Measurements from ENCODE around the gene POLR3G.

The POLR3G gene

DNA sequence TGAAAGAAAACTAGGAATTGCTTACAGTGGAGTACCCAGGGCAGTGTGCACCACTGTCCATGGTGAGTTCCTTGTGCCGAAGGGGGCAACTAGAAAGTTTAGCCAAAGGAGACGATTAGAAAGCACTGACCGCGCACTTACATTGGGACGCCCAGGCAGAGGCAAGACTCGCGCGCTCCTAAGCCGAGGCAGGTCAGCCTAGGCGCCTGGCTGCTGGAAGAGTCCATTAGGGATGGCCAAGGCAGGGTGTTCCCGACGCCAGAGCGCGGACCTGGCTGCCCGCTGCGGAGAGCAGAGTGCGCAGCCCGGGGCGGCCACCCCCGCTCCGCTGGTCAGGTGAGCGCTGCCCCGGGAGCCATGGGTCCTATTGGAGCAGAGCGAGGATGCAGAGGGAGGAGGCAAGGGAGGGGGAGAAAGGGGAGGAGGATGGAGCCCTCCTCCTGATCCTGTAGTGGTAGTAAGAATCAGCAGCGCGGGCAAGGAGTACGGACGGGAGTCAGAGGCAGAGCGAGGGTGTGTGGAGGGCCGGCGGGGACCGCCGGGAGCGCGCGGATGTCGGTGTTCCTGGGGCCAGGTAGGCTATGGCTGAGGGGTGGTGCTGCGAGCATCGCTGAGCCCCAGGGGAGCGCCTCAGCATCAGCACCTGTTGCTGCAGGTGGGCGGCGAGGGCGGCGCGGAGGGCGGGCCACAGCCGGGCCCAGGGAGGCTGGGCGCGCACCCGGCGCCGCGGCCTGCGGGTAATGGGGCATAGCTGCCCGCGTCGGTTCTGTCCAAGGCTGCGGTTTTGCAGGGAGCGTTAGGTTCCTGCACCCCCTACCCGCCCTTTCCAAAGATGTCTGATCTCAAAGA, 83.9 kb downstream of the POLR3G start, which contains the start of gene ADGRV1 (continued):
- TF ChIP-seq ZNF223 (tag by site-specific recombination; IDR thresholded peaks at IDR 0.05), result peak; percentile 64
- TF ChIP-seq ZNF10 (tag by site-specific recombination; IDR thresholded peaks at IDR 0.05), result peak; percentile 81
- TF ChIP-seq ZNF292 (tag by site-specific recombination; IDR thresholded peaks at IDR 0.05; ENCODE audit: borderline replicate concordance, low read depth), result no peak; the same call in 1 of the 2 replicates
- peak; percentile 94 for TF ChIP-seq ZBTB8A (tag by site-specific recombination; IDR thresholded peaks at IDR 0.05)
- TF ChIP-seq REPIN1 (tag by site-specific recombination; IDR thresholded peaks at IDR 0.05; ENCODE audit: low read depth), result no peak
- TF ChIP-seq ZBTB48 (tag by site-specific recombination; IDR thresholded peaks at IDR 0.05), result peak; percentile 82
- no peak for TF ChIP-seq ZNF248 (tag by site-specific recombination; IDR thresholded peaks at IDR 0.05)
- peak; percentile 89 for TF ChIP-seq ZNF24 (tag by site-specific recombination; IDR thresholded peaks at IDR 0.05)
- TF ChIP-seq ZNF302 (tag by site-specific recombination; IDR thresholded peaks at IDR 0.05; ENCODE audit: low read depth), result no peak
- no peak for TF ChIP-seq ZNF174 (tag by site-specific recombination; IDR thresholded peaks at IDR 0.05)
- TF ChIP-seq MZF1 (tag by site-specific recombination; IDR thresholded peaks at IDR 0.05; ENCODE audit: borderline replicate concordance), result 0 out of 2 replicates have a peak, but pooled peaks have one; percentile 57
- peak; percentile 99 for TF ChIP-seq SCRT1 (tag by site-specific recombination; IDR thresholded peaks at IDR 0.05; ENCODE audit: borderline replicate concordance)
- TF ChIP-seq ZEB2 (tag by site-specific recombination; IDR thresholded peaks at IDR 0.05), result peak; percentile 97
- TF ChIP-seq ZNF791 (tag by site-specific recombination; IDR thresholded peaks at IDR 0.05), result no peak
- no peak; the same call in 1 of the 2 replicates for TF ChIP-seq MYNN (tag by site-specific recombination; IDR thresholded peaks at IDR 0.05; ENCODE audit: borderline replicate concordance)
- TF ChIP-seq ZNF768 (tag by site-specific recombination; IDR thresholded peaks at IDR 0.05), result no peak
- TF ChIP-seq ZNF654 (tag by site-specific recombination; IDR thresholded peaks at IDR 0.05; ENCODE audit: low read depth), result no peak
- peak; percentile 68 for TF ChIP-seq YY2 (tag by site-specific recombination; IDR thresholded peaks at IDR 0.05)
- TF ChIP-seq ZNF747 (tag by site-specific recombination; IDR thresholded peaks at IDR 0.05), result no peak
- TF ChIP-seq, protein P1, sequence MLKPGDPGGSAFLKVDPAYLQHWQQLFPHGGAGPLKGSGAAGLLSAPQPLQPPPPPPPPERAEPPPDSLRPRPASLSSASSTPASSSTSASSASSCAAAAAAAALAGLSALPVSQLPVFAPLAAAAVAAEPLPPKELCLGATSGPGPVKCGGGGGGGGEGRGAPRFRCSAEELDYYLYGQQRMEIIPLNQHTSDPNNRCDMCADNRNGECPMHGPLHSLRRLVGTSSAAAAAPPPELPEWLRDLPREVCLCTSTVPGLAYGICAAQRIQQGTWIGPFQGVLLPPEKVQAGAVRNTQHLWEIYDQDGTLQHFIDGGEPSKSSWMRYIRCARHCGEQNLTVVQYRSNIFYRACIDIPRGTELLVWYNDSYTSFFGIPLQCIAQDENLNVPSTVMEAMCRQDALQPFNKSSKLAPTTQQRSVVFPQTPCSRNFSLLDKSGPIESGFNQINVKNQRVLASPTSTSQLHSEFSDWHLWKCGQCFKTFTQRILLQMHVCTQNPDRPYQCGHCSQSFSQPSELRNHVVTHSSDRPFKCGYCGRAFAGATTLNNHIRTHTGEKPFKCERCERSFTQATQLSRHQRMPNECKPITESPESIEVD (tag by site-specific recombination; IDR thresholded peaks at IDR 0.05), result no peak
- no peak for TF ChIP-seq ZNF37A (tag by site-specific recombination; IDR thresholded peaks at IDR 0.05)
- TF ChIP-seq ZNF133 (tag by site-specific recombination; IDR thresholded peaks at IDR 0.05), result no peak
- TF ChIP-seq ZNF354C (tag by site-specific recombination; IDR thresholded peaks at IDR 0.05; ENCODE audit: borderline replicate concordance, low read depth), result no peak
- 0 out of 2 replicates have a peak, but pooled peaks have one; percentile 68 for TF ChIP-seq ZNF785 (tag by site-specific recombination; IDR thresholded peaks at IDR 0.05)
- TF ChIP-seq, protein P2, sequence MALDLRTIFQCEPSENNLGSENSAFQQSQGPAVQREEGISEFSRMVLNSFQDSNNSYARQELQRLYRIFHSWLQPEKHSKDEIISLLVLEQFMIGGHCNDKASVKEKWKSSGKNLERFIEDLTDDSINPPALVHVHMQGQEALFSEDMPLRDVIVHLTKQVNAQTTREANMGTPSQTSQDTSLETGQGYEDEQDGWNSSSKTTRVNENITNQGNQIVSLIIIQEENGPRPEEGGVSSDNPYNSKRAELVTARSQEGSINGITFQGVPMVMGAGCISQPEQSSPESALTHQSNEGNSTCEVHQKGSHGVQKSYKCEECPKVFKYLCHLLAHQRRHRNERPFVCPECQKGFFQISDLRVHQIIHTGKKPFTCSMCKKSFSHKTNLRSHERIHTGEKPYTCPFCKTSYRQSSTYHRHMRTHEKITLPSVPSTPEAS (tag by site-specific recombination; IDR thresholded peaks at IDR 0.05), result 0 out of 2 replicates have a peak, but pooled peaks have one; percentile 23
- TF ChIP-seq IKZF3 (tag by site-specific recombination; IDR thresholded peaks at IDR 0.05), result peak; percentile 82
- no peak for TF ChIP-seq HOXC10 (CRISPR knock-in tag; IDR thresholded peaks at IDR 0.05)
- TF ChIP-seq, protein P3, sequence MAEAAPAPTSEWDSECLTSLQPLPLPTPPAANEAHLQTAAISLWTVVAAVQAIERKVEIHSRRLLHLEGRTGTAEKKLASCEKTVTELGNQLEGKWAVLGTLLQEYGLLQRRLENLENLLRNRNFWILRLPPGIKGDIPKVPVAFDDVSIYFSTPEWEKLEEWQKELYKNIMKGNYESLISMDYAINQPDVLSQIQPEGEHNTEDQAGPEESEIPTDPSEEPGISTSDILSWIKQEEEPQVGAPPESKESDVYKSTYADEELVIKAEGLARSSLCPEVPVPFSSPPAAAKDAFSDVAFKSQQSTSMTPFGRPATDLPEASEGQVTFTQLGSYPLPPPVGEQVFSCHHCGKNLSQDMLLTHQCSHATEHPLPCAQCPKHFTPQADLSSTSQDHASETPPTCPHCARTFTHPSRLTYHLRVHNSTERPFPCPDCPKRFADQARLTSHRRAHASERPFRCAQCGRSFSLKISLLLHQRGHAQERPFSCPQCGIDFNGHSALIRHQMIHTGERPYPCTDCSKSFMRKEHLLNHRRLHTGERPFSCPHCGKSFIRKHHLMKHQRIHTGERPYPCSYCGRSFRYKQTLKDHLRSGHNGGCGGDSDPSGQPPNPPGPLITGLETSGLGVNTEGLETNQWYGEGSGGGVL (tag by site-specific recombination; IDR thresholded peaks at IDR 0.05), result peak; percentile 90
- TF ChIP-seq ZFHX2 (tag by site-specific recombination; conservative IDR thresholded peaks at IDR 0.05), result peak; percentile 92
- no peak for TF ChIP-seq ZNF114 (tag by site-specific recombination; IDR thresholded peaks at IDR 0.05)
- TF ChIP-seq, protein P4, sequence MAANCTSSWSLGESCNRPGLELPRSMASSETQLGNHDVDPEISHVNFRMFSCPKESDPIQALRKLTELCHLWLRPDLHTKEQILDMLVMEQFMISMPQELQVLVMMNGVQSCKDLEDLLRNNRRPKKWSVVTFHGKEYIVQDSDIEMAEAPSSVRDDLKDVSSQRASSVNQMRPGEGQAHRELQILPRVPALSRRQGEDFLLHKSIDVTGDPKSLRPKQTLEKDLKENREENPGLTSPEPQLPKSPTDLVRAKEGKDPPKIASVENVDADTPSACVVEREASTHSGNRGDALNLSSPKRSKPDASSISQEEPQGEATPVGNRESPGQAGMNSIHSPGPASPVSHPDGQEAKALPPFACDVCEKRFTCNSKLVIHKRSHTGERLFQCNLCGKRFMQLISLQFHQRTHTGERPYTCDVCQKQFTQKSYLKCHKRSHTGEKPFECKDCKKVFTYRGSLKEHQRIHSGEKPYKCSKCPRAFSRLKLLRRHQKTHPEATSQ (tag by site-specific recombination; IDR thresholded peaks at IDR 0.05), result peak; percentile 80
- peak; percentile 83 for TF ChIP-seq ZNF76 (tag by site-specific recombination; IDR thresholded peaks at IDR 0.05; ENCODE audit: borderline replicate concordance, low read depth)
- TF ChIP-seq ZIC2 (tag by site-specific recombination; IDR thresholded peaks at IDR 0.05), result peak; percentile 84
- no peak for TF ChIP-seq ZNF350 (tag by site-specific recombination; IDR thresholded peaks at IDR 0.05)
- TF ChIP-seq ZNF473 (tag by site-specific recombination; IDR thresholded peaks at IDR 0.05), result no peak
- TF ChIP-seq ZNF138 (tag by site-specific recombination; IDR thresholded peaks at IDR 0.05; ENCODE audit: borderline replicate concordance), result no peak
